ENCODE results near the gene PSAP. TPM values are rescaled to one million over a fixed set of nuclear protein-coding genes. Genes with fewer than 3 reads are reported as not detected.

The PSAP gene
- total and polyA plus RNA-seq, 2 experiments from 2014 or later, result 151 to 391 TPM

GRCh38 chr10:71865561-71866041 lies 14.6 kb upstream of the PSAP start (continued):
- TF ChIP-seq CREB1 (CRISPR knock-in tag; IDR thresholded peaks at IDR 0.05; ENCODE audit: low read depth) (no peak), ETS1 (IDR thresholded peaks at IDR 0.05) (no peak), EZH2phosphoT487 (IDR thresholded peaks at IDR 0.05; ENCODE audit: unreplicated experiment) (no peak), JUNB (IDR thresholded peaks at IDR 0.05; ENCODE audit: unreplicated experiment) (no peak), POLR2AphosphoS5 (IDR thresholded peaks at IDR 0.05; ENCODE audit: low read depth) (no peak)
- TF ChIP-seq, protein P1, sequence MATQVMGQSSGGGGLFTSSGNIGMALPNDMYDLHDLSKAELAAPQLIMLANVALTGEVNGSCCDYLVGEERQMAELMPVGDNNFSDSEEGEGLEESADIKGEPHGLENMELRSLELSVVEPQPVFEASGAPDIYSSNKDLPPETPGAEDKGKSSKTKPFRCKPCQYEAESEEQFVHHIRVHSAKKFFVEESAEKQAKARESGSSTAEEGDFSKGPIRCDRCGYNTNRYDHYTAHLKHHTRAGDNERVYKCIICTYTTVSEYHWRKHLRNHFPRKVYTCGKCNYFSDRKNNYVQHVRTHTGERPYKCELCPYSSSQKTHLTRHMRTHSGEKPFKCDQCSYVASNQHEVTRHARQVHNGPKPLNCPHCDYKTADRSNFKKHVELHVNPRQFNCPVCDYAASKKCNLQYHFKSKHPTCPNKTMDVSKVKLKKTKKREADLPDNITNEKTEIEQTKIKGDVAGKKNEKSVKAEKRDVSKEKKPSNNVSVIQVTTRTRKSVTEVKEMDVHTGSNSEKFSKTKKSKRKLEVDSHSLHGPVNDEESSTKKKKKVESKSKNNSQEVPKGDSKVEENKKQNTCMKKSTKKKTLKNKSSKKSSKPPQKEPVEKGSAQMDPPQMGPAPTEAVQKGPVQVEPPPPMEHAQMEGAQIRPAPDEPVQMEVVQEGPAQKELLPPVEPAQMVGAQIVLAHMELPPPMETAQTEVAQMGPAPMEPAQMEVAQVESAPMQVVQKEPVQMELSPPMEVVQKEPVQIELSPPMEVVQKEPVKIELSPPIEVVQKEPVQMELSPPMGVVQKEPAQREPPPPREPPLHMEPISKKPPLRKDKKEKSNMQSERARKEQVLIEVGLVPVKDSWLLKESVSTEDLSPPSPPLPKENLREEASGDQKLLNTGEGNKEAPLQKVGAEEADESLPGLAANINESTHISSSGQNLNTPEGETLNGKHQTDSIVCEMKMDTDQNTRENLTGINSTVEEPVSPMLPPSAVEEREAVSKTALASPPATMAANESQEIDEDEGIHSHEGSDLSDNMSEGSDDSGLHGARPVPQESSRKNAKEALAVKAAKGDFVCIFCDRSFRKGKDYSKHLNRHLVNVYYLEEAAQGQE (IDR thresholded peaks at IDR 0.05; ENCODE audit: unreplicated experiment), result no peak

DNA sequence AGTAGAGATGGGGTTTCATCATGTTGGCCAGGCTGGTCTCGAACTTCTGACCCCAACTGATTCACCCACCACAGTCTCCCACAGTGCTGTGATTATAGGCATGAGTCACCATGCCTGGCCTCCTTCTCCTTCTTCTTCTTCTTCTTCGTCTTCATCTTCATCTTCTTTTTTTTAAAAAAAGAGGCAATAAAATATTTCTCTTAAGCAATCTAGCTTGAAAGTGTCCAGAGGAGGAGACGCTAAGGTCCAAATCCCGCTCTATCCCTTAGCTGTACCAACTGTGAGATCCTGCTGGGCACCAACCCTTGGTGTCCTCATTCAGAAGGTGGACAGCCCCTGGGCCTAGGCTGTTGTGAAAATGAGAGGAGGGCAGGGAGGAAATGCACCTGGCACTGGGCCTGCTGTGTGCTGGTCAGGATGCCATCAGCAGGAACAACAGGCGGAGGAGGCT lies 13.9 kb upstream of the PSAP start:
- Mint-ChIP-seq H3K36me3 (ENCODE audit: low read depth) (peaks cover 3% of the 10 kb centered on the region), H3K9me3 (peaks cover 7% of the 10 kb centered on the region), H3K4me1 (peaks cover 14% of the 10 kb centered on the region), H3K27ac (no peak overlapping the region), H3K27me3 (ENCODE audit: insufficient read depth, low read depth, poor library complexity) (peaks cover 4% of the 10 kb centered on the region), H3K4me3 (no peak overlapping the region)
- Histone ChIP-seq H3K4me2 (no peak overlapping the region), H3F3A (replicated peaks; ENCODE audit: low read depth) (no peaks in the 10 kb centered on the region), H3K4me1 (ENCODE audit: insufficient read depth) (no peaks in the 10 kb centered on the region), H4K20me1 (replicated peaks; ENCODE audit: insufficient read depth) (no peaks in the 10 kb centered on the region), H3K27me3 (ENCODE audit: insufficient read depth) (no peaks in the 10 kb centered on the region), H3K4me3 (no peak overlapping the region), H2AFZ (no peak overlapping the region; the same call in 1 of the 2 replicates), H3K27ac (ENCODE audit: low read depth) (no peak overlapping the region), H3K9me2 (ENCODE audit: insufficient read depth) (no peaks in the 10 kb centered on the region), H3K79me2 (replicated peaks; ENCODE audit: insufficient read depth) (no peaks in the 10 kb centered on the region), H3K36me3 (ENCODE audit: insufficient read depth) (no peaks in the 10 kb centered on the region)
- DNase-seq (ENCODE audit: low spot score) (no peak), ATAC-seq (no peak)
- no peak for TF ChIP-seq ETS1 (IDR thresholded peaks at IDR 0.05)
- no peak for TF ChIP-seq STAT1 (IDR thresholded peaks at IDR 0.05; ENCODE audit: unreplicated experiment)
- TF ChIP-seq EZH2 (IDR thresholded peaks at IDR 0.05; ENCODE audit: low read depth, unreplicated experiment), result no peak
